HEK293 (cell line): ENCODE results near the gene MCRIP1.

Experiments used
- BCL11B ChIP-seq: fragments of 450-650 bp; formaldehyde crosslinking; IDR thresholded peaks from 2 replicates; pipeline ENCODE4 v1.5.1; 2016; ENCODE audit warnings: low read depth, missing biosample characterization, missing genetic modification characterization
- KLF1 ChIP-seq: fragments of 450-650 bp; formaldehyde crosslinking; IDR thresholded peaks from 2 replicates; pipeline ENCODE4 v1.5.1; 2016; ENCODE audit warnings: missing biosample characterization, missing genetic modification characterization
- KLF16 ChIP-seq: fragments of 450-650 bp; formaldehyde crosslinking; IDR thresholded peaks from 2 replicates; pipeline ENCODE4 v1.5.1; 2017; ENCODE audit warnings: missing biosample characterization, missing genetic modification characterization
- RBAK ChIP-seq: fragments of 450-650 bp; formaldehyde crosslinking; IDR thresholded peaks from 2 replicates; pipeline ENCODE4 v1.5.1; 2016; ENCODE audit warnings: missing biosample characterization, missing genetic modification characterization
- SCRT2 ChIP-seq: fragments of 450-650 bp; formaldehyde crosslinking; IDR thresholded peaks from 2 replicates; pipeline ENCODE4 v1.5.1; 2016; ENCODE audit warnings: missing biosample characterization, missing genetic modification characterization
- SP3 ChIP-seq: fragments of 450-650 bp; formaldehyde crosslinking; IDR thresholded peaks from 2 replicates; pipeline ENCODE4 v1.5.1; 2016; ENCODE audit warnings: missing biosample characterization, missing genetic modification characterization
- WT1 ChIP-seq: fragments of 450-650 bp; formaldehyde crosslinking; IDR thresholded peaks from 2 replicates; pipeline ENCODE4 v1.5.1; 2016; ENCODE audit warnings: missing biosample characterization, missing genetic modification characterization
- ZBTB21 ChIP-seq: fragments of 450-650 bp; formaldehyde crosslinking; IDR thresholded peaks from 2 replicates; pipeline ENCODE4 v1.5.1; 2017; ENCODE audit warnings: missing biosample characterization, missing genetic modification characterization
- ZNF133 ChIP-seq: fragments of 450-650 bp; formaldehyde crosslinking; IDR thresholded peaks from 2 replicates; pipeline ENCODE4 v1.5.1; 2016; ENCODE audit warnings: missing biosample characterization, missing genetic modification characterization
- ZNF138 ChIP-seq: fragments of 450-650 bp; formaldehyde crosslinking; IDR thresholded peaks from 2 replicates; pipeline ENCODE4 v1.5.1; 2016; ENCODE audit warnings: missing biosample characterization, missing genetic modification characterization, borderline replicate concordance
- ZNF140 ChIP-seq: fragments of 450-650 bp; formaldehyde crosslinking; IDR thresholded peaks from 2 replicates; pipeline ENCODE4 v1.5.1; 2016; ENCODE audit warnings: missing biosample characterization, missing genetic modification characterization
- ZNF146 ChIP-seq: fragments of 450-650 bp; formaldehyde crosslinking; IDR thresholded peaks from 2 replicates; pipeline ENCODE4 v1.5.1; 2016; ENCODE audit warnings: missing biosample characterization, missing genetic modification characterization
- ZNF148 ChIP-seq: fragments of 450-650 bp; formaldehyde crosslinking; IDR thresholded peaks from 2 replicates; pipeline ENCODE4 v1.5.0; 2017; ENCODE audit warnings: missing biosample characterization, missing genetic modification characterization, borderline replicate concordance
- ZNF174 ChIP-seq: fragments of 450-650 bp; formaldehyde crosslinking; IDR thresholded peaks from 2 replicates; pipeline ENCODE4 v1.5.0; 2017; ENCODE audit warnings: missing biosample characterization, mild to moderate bottlenecking, missing genetic modification characterization
- ZNF274 ChIP-seq, 2 experiments: fragments of 200-500 bp in 1 of 2; fragments of 450-650 bp in 1 of 2; sonication (Bioruptor generic) in 1 of 2; formaldehyde crosslinking in 1 of 2; IDR thresholded peaks; 2 replicates each; pipeline versions ENCODE4 v1.5.1 to v1.6.1; 2014 to 2016; ENCODE audit warnings: borderline replicate concordance in 1 of 2, inconsistent platforms in 1 of 2, low read length in 1 of 2, missing biosample characterization in 1 of 2, missing genetic modification characterization in 1 of 2
- ZNF292 ChIP-seq: fragments of 450-650 bp; formaldehyde crosslinking; IDR thresholded peaks from 2 replicates; pipeline ENCODE4 v1.5.1; 2016; ENCODE audit warnings: low read depth, missing biosample characterization, missing genetic modification characterization, borderline replicate concordance
- ZNF302 ChIP-seq: fragments of 450-650 bp; formaldehyde crosslinking; IDR thresholded peaks from 2 replicates; pipeline ENCODE4 v1.5.1; 2016; ENCODE audit warnings: missing biosample characterization, missing genetic modification characterization, low read depth
- ZNF335 ChIP-seq: fragments of 450-650 bp; formaldehyde crosslinking; conservative IDR thresholded peaks from 2 replicates; pipeline ENCODE4 v1.5.1; 2016; ENCODE audit warnings: missing biosample characterization, missing genetic modification characterization
- ZNF530 ChIP-seq: fragments of 450-650 bp; formaldehyde crosslinking; IDR thresholded peaks from 2 replicates; pipeline ENCODE4 v1.5.1; 2016; ENCODE audit warnings: low read depth, missing biosample characterization, missing genetic modification characterization
- ZNF548 ChIP-seq: fragments of 450-650 bp; formaldehyde crosslinking; IDR thresholded peaks from 2 replicates; pipeline ENCODE4 v1.5.1; 2016; ENCODE audit warnings: missing biosample characterization, missing genetic modification characterization
- ZNF571 ChIP-seq: fragments of 450-650 bp; formaldehyde crosslinking; IDR thresholded peaks from 2 replicates; pipeline ENCODE4 v1.5.0; 2017; ENCODE audit warnings: missing biosample characterization, missing genetic modification characterization
- ZNF610 ChIP-seq: fragments of 450-650 bp; formaldehyde crosslinking; IDR thresholded peaks from 2 replicates; pipeline ENCODE4 v1.5.1; 2016; ENCODE audit warnings: missing biosample characterization, missing genetic modification characterization, borderline replicate concordance
- ZNF626 ChIP-seq: fragments of 450-650 bp; sonication (Bioruptor Pico); formaldehyde crosslinking; IDR thresholded peaks from 2 replicates; pipeline ENCODE4 v1.5.1; 2018; ENCODE audit warnings: missing biosample characterization, missing genetic modification characterization, inconsistent platforms
- ZNF707 ChIP-seq: fragments of 450-650 bp; formaldehyde crosslinking; IDR thresholded peaks from 2 replicates; pipeline ENCODE4 v1.5.1; 2016; ENCODE audit warnings: missing biosample characterization, missing genetic modification characterization
- ZNF747 ChIP-seq: fragments of 450-650 bp; formaldehyde crosslinking; IDR thresholded peaks from 2 replicates; pipeline ENCODE4 v1.5.1; 2016; ENCODE audit warnings: missing biosample characterization, missing genetic modification characterization
- ZNF785 ChIP-seq: fragments of 450-650 bp; formaldehyde crosslinking; IDR thresholded peaks from 2 replicates; pipeline ENCODE4 v1.5.1; 2016; ENCODE audit warnings: missing biosample characterization, missing genetic modification characterization
- ZNF792 ChIP-seq: fragments of 450-650 bp; formaldehyde crosslinking; IDR thresholded peaks from 2 replicates; pipeline ENCODE4 v1.5.1; 2016; ENCODE audit warnings: missing biosample characterization, missing genetic modification characterization
- TF ChIP-seq, protein P1 (sequence below): fragments of 450-650 bp; formaldehyde crosslinking; IDR thresholded peaks from 2 replicates; pipeline ENCODE4 v1.5.1; 2017; ENCODE audit warnings: missing biosample characterization, mild to moderate bottlenecking, missing genetic modification characterization, moderate library complexity
- TF ChIP-seq, protein P2 (sequence below): fragments of 450-650 bp; formaldehyde crosslinking; IDR thresholded peaks from 2 replicates; pipeline ENCODE4 v1.5.1; 2016; ENCODE audit warnings: missing biosample characterization, missing genetic modification characterization
- TF ChIP-seq, protein P3 (sequence below): fragments of 450-650 bp; formaldehyde crosslinking; IDR thresholded peaks from 2 replicates; pipeline ENCODE4 v1.5.1; 2016; ENCODE audit warnings: missing biosample characterization, missing genetic modification characterization
- TF ChIP-seq, protein P4 (sequence below): fragments of 450-650 bp; formaldehyde crosslinking; IDR thresholded peaks from 2 replicates; pipeline ENCODE4 v1.5.1; 2016; ENCODE audit warnings: missing biosample characterization, missing genetic modification characterization

MCRIP1 gene

DNA sequence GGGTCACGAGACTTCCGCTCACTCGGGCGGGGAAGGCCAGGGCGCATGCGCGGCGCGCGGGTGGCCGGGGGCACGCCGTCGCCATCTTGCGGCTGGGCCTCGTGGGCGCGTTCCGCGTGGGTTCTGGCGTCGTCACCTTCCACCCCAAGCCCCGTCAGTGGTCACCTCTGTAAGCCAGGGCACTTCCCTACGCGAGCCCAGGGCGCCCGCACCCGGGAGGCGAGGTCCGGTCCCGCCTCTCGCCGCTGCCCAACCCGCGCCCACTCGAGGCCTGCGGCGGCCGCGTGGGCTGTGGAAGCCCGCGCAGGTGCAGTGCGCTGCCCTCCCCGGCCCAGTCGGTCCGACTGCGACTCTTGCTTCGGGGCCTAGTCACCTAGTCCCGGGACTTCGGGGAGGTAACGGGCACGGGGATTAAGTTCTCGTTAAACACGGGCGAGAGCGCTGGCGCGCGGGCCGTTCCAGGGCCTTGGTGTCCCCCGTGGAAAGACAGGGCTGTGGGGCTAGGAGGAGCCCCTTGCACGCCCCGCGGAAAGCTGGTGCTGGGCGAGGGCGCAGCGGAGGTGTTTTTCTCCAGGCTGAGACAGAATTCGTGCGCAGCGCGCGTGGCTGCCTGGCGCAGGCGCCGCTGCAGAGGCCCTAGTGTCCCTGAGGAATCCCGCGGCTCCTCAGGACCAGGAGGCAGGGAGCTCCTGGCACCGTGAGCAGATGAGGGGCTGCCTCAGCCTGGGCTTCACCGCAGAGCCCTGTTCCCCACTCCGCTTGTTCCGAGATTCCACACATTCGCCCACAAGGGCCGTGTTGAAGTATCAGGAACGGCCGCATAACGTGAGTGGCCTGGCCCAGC, 38.5 kb upstream of the MCRIP1 start (continued):
- TF ChIP-seq ZNF335 (tag by site-specific recombination) (peak; percentile 95), ZNF133 (tag by site-specific recombination) (no peak), ZNF292 (no peak), KLF1 (peak; percentile 70; the same call in 1 of the 2 replicates), BCL11B (tag by site-specific recombination) (peak; percentile 24; the same call in 1 of the 2 replicates), WT1 (no peak; the same call in 1 of the 2 replicates), ZNF785 (tag by site-specific recombination) (peak; percentile 99), ZNF707 (tag by site-specific recombination) (no peak), ZNF302 (tag by site-specific recombination) (no peak), ZNF571 (tag by site-specific recombination) (no peak), RBAK (tag by site-specific recombination) (no peak), ZNF174 (tag by site-specific recombination) (no peak), ZNF626 (tag by site-specific recombination) (no peak), ZNF146 (tag by site-specific recombination) (no peak), SCRT2 (tag by site-specific recombination) (no peak), ZNF792 (tag by site-specific recombination) (no peak; the same call in 1 of the 2 replicates), ZNF747 (no peak), ZBTB21 (no peak), ZNF138 (no peak), ZNF148 (tag by site-specific recombination) (no peak), ZNF274 (IDR thresholded peaks at IDR 0.05; ENCODE audit: low read length) (no peak), ZNF274 (tag by site-specific recombination; IDR thresholded peaks at IDR 0.05; ENCODE audit: borderline replicate concordance) (no peak), KLF16 (tag by site-specific recombination) (no peak), ZNF140 (no peak), ZNF530 (tag by site-specific recombination) (no peak), ZNF548 (tag by site-specific recombination) (no peak), ZNF610 (tag by site-specific recombination) (no peak), SP3 (tag by site-specific recombination) (peak; percentile 75)
- TF ChIP-seq, protein P1, sequence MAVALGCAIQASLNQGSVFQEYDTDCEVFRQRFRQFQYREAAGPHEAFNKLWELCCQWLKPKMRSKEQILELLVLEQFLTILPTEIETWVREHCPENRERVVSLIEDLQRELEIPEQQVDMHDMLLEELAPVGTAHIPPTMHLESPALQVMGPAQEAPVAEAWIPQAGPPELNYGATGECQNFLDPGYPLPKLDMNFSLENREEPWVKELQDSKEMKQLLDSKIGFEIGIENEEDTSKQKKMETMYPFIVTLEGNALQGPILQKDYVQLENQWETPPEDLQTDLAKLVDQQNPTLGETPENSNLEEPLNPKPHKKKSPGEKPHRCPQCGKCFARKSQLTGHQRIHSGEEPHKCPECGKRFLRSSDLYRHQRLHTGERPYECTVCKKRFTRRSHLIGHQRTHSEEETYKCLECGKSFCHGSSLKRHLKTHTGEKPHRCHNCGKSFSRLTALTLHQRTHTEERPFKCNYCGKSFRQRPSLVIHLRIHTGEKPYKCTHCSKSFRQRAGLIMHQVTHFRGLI, result peak; percentile 54
- TF ChIP-seq, protein P2, sequence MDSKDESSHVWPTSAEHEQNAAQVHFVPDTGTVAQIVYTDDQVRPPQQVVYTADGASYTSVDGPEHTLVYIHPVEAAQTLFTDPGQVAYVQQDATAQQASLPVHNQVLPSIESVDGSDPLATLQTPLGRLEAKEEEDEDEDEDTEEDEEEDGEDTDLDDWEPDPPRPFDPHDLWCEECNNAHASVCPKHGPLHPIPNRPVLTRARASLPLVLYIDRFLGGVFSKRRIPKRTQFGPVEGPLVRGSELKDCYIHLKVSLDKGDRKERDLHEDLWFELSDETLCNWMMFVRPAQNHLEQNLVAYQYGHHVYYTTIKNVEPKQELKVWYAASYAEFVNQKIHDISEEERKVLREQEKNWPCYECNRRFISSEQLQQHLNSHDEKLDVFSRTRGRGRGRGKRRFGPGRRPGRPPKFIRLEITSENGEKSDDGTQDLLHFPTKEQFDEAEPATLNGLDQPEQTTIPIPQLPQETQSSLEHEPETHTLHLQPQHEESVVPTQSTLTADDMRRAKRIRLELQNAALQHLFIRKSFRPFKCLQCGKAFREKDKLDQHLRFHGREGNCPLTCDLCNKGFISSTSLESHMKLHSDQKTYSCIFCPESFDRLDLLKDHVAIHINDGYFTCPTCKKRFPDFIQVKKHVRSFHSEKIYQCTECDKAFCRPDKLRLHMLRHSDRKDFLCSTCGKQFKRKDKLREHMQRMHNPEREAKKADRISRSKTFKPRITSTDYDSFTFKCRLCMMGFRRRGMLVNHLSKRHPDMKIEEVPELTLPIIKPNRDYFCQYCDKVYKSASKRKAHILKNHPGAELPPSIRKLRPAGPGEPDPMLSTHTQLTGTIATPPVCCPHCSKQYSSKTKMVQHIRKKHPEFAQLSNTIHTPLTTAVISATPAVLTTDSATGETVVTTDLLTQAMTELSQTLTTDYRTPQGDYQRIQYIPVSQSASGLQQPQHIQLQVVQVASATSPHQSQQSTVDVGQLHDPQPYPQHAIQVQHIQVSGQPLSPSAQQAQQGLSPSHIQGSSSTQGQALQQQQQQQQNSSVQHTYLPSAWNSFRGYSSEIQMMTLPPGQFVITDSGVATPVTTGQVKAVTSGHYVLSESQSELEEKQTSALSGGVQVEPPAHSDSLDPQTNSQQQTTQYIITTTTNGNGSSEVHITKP, result no peak
- TF ChIP-seq, protein P3, sequence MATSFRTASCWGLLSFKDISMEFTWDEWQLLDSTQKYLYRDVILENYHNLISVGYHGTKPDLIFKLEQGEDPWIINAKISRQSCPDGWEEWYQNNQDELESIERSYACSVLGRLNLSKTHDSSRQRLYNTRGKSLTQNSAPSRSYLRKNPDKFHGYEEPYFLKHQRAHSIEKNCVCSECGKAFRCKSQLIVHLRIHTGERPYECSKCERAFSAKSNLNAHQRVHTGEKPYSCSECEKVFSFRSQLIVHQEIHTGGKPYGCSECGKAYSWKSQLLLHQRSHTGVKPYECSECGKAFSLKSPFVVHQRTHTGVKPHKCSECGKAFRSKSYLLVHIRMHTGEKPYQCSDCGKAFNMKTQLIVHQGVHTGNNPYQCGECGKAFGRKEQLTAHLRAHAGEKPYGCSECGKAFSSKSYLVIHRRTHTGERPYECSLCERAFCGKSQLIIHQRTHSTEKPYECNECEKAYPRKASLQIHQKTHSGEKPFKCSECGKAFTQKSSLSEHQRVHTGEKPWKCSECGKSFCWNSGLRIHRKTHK, result no peak
- TF ChIP-seq, protein P4, sequence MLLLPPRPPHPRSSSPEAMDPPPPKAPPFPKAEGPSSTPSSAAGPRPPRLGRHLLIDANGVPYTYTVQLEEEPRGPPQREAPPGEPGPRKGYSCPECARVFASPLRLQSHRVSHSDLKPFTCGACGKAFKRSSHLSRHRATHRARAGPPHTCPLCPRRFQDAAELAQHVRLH, result peak; percentile 23; the same call in 1 of the 2 replicates
